Glomerular endothelial cell (primary cell): Measurements from ENCODE around the gene MGAT5B. TPM values are rescaled to one million over a fixed set of nuclear protein-coding genes. Genes with fewer than 3 reads are reported as not detected.
"Not testable (repeated sequence)": the region's sequence is repeated elsewhere in the genome, so short reads cannot be mapped to it uniquely, and the experiment has no call there.

ENCODE experiments used
- DNase-seq: peaks from one replicate; pipeline ENCODE4 v3.0.0-alpha.2; 2011; ENCODE audit warnings: low read depth, low spot score; ENCODE audit errors: extremely low read depth
- total RNA-seq: library from RNA; depleted of rRNA; stranded (reverse); fragments of >200 nt; gene quantifications from 2 replicates; pipeline ENCODE4 v1.2.3, GENCODE V29; 2015

Gene MGAT5B
- total RNA-seq, 1 donor from 2014 or later, result 10.0 TPM

DNA sequence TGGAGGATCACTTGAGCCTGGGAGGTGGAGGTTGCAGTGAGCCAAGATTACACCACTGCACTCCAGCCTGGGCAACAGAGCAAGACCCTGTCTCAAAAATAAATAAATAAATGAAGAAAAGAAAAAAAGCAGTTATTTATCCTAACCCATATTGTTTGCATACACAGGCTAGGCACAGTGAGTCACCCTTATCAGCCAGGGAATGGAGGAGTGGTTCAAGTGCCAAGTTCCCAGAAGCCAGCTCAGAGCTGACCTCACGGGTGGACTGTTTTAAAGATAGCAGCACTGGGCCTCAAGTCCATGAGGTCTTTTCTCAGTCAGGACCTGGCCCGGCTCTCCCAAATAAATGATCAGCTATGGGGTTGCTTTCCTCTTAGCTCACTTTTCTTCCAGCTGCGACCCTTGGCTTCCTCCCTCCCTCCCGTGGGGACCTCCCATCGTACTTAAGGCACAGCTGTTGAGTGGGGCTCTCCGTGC lies 22.6 kb upstream of the MGAT5B start:
- no peak for DNase-seq

DNA sequence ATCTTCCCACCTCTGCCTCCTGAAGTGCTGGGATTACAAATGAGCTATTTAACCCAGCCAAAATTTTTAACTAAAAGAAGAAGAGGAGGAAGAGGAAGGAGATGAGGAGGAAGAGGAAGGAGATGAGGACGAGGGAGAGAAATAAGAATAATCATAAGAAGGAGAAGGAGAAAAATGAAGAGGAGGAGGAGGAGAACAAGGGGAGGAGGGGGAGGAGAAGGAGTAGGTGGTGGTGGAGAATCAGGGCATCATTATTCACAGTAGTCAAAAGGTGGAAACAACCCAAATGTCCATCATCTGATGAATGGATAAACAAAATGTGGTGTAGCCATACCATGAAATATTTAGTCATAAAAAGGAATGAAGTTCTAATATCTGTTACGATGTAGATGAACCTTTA lies 21.2 kb upstream of the MGAT5B start:
- no peak for DNase-seq

DNA sequence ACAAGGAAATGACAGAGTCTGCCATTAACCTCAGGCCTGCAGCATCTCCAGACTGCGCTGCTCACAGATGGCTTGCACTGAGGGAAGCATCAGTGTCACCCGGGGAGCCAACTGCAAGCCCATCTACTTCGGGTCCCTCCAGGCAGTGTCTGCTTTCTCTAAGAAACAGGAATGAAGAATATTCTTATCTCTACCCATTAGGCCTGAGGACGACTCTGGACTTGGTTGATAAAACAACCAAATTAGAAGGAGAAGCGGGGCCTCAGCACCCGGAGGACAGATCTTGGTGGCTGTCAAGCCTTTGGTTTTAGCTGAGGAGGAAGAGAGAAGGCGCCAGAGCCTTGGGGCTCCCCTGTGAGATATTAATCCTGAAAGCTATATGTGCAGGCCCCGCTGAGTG lies 19.5 kb upstream of the MGAT5B start:
- no peak for DNase-seq

DNA sequence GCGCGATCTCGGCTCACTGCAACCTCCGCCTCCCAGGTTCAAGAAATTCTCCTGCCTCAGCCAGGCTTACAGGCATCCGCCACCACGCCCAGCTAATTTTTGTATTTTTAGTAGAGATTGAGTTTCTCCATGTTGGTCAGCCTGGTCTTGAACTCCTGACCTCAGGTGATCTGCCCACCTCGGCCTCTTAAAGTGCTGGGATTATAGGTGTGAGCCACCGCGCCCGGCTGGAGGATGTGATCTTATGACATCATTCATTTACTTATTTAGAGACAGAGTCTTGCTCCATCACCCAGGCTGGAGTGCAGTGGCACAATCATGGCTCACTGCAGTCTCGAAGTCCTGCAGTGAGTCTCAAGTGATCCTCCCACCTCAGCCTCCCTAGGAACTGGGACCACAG lies 19.0 kb upstream of the MGAT5B start:
- DNase-seq, result not testable (repeated sequence)

DNA sequence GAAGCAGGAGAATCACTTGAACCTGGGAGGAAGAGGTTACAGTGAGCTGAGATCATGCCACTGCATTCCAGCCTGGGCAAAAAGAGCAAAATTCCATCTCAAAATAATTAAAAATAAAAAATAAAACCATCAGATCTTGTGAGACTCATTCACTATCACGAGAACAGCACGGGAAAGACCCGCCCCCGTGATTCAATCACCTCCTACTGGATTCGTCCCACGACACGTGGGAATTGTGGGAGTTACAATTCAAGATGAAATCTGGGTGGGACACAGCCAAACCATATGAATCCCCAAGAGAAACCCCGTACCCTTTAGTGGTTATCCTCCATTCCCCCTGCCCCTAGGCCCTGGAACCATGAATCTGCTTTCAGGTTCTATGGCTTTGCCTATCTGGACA lies 15.4 kb upstream of the MGAT5B start:
- DNase-seq, result no peak

DNA sequence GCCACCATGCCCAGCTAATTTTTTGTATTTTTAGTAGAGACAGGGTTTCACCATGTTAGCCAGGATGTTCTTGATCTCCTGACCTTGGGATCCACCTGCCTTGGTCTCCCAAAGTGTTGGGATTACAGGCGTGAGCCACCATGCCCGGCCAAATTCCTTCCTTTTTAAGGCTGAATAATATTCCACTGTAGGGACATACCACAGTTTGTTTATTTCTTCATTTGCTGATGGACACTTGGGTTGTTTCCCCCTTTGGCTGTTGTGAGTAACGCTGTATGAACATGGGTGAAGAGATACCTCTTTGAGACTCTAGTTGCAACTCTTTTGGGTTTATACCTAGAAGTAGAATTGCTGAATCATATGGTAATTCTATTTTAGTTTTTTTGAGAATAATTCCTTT lies 13.1 kb upstream of the MGAT5B start:
- no peak for DNase-seq

DNA sequence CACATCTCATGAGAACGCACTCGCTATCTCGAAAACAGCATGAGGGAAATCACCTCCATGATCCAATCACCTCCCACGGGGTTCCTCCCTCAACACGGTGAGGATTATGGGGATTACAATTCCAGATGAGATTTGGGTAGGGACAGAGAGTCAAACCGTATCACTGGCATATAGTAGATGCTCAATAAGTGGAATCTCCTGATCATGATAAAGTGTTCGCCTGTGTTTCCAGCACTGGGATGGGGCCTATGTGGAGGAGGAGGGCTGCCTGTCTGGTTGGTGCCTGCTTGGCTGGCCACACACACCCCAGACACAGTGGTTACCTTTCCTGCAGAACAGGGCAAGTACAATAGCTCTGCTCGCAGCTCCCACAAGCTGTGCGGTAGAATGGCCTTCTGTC lies 6.1 kb upstream of the MGAT5B start:
- no peak for DNase-seq

DNA sequence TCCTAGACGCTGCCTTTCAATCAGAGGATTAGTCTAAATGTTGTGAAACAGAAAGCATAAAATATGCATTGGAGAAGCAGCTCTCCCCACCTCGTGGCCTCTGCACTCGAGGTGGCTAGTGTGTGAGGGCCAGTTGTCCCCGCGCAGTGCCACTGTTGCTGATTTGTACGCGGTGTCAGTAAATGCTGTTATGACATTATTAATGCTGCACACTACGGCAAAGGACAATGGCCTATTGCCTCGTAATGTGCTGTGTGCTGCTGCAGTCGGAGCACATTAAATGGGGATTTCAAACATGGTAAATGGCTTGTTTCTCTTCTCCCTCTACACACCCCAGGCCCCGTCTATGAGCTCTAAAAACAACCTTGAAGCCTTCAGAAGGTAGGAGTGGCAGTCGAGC lies 5.7 kb upstream of the MGAT5B start:
- no peak for DNase-seq

DNA sequence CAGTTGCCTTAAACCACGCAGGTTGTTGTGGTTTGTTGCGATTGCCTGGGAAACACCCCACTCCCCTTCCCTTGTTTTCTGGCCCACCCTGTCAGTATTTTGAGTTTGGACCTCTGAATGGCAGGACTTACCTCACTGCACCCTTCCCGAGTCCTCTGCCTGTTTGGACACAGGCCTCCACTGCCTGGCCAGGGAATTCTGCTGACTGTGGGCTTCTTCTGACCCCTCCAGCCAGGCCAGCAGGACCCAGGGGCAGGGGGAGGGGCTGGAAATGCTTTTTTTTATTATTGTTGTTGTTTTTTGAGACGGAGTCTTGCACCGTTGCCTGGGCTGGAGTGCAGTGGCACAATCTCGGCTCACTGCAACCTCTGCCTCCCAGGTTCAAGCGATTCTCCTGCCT lies 4.2 kb upstream of the MGAT5B start:
- DNase-seq, result no peak

DNA sequence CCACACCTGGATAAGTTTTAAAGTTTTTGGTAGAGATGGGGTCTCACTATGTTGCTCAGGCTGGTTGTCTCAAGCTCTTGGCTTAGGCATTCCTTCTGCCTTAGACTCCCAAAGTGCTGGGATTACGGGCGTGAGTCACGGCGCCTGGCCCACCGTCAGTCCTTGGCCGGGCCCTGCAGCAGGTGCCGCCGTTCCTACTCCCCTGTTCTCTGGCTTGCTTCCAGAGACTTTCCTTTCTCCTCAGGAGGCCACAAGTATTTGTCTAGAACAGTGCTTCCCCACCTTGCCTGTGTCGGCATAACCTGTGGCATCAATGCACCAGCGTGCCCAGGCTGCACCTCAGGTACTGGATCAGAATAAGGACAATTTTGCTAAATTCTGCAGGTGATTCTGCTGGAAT lies 3.0 kb upstream of the MGAT5B start:
- no peak for DNase-seq

DNA sequence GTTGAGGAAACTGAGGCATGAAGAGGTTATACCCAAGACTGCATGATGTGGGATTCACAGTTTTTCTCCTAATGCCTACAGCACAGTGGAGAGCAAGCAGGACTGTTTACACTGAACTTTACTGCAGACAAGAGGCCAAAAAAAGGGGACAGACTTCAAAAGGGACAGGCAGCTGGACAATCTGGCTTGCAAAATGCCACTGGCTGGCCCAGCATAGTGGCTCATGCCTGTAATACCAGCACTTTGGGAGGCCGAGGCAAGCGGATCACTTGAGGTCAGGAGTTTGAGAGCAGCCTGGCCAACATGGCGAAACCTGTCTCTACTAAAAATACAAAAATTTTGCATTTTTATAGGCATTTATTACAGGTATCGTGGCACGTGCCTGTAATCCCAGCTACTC lies 2.0 kb upstream of the MGAT5B start:
- DNase-seq, result no peak

DNA sequence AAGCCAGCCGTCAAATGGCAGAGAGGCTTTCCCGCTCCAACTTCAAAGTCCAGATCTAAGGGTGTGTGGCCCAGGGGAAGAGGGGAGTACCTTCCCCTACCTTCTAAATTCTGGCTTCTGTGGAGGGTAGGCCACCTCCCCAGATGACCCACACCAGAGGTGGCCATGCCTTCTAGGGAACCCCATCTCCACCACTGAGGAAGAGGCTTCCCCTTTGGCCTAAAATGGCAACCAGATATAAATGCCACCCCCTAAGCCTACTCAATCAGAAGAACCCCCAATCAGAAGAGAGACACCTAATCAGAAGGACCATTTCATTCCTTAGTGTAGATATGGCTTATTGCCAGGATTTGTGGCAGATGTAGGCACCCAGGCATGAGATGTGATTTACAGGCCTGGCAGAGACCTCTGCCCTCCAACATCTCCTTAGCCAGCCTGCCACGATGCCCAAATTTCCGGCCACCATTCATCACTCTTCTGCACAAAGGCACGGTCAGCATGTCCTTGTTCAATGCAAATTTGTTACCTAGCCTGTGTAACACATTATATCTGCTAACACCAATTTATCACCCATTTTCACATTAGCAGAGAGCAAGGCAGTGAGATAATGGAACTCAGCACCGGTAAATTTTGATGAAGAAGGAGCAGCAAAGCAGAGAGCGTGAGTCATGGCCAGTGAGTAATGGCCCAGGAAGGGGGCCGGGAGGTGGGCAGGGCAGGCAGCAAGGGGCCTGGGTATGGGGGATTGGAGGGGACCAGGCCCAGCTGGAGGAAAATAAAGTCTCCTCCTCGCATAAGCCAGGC lies 1.2 kb upstream of the MGAT5B start:
- DNase-seq, result no peak

DNA sequence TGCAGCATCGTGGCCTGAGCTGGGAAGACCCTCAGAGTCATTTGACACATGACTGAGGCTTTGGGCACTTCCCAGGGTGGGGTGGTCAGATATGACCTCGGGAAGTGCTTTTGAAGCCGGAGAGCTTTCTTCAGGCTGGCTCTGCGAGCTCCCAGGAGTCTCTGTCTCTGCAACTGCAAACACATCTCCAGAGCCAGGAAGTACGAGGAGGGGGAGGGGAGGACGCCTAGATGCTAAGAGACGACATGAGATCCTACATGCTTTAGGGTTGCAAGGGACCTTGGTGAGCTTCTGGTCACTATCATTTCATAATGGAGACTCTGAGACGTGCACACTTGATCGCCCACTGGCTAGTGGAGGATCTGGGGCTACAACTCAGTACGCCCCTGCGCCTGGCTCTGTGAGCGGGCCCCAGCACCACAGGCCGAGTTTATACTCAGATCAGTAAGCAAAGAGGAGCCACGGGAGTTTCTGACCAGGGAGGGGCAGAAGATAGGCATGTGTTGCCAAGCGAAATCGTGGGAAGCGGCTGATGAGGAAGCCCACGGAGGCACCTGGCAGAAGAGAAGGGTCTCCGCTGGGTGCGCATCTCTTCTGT lies 527 bp upstream of the MGAT5B start:
- no peak for DNase-seq

DNA sequence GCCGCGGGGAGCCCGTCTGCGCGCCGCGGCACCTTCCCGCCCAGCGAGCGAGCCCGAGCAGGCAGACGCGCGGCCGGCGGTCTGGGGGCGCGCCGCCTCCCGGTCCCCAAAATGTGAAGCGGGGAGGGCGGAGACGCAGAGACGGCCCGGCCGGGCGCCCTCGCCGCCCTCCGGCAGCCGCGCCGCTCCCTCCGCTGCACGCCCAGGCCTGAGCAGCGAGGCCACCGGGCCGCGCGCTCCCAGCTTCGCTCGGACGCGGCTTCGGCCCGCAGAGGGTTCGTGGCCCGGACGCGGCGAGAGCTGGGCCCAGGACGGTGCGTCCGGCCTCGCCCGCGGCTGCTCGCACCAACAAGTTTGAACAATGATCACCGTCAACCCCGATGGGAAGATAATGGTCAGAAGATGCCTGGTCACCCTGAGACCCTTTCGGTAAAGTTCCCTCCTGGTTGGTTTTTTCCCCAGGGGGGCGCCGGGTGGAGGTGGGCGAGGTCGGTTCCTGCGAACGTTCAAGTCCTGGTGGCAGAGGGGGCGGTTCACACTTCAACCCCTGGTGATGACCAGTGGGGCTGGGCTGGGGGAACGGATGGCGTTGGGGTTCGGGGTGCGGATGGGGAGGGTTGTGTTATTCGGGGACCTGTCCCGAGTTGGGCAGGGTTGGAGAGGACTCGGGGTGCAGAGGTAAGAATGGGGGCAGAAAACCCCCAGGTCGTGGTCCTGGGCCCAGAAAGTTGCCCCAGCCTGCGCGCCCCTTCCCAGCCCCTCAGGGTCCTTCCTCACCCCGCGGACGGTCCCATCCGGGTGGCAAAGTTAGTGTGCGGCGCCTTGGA lies 678 bp downstream of the MGAT5B start:
- no peak for DNase-seq

DNA sequence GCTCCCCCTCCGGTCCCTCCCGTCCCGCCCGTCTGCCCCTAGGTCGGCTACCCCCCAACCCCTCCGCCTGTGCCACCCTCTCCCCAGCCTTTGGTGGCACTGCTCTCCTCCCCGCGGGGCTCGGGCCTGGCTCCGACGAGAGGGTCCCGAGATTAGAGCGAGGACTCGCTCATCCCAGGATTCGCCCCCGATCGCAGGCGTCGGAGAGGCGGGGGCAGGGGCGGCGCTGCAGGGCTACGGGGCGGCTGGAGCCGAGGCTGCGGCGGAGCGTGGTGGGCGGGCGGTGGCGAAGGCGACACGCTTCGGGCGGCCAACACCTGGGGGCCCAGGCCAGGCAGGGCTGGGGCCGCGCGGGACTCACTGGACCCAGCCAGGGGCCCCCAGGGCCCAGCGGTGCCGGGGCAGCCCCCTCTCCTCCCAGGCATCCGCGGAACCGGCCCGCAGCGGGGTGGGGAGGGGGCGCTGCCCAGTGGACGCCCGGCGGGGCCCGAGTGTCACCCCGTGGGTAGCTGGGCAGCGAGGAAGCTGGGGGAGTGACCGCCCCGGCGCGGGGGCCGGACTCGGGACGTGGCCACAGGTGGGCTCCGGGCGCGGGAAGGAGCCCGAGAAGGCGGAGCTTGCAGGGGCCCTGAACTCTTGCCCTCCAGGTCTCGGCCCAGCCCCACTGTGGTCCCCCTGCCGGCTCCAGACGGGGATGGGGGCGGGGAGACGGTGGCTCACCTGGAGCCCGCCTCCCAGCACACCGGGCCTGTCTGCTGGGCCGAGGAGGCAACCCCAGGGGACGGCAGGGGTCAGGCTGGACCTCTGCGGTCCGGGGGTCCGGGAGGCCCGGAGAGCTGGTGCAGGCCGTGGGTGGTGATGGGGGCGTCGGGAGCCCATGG lies 1.5 kb downstream of the MGAT5B start:
- no peak for DNase-seq

DNA sequence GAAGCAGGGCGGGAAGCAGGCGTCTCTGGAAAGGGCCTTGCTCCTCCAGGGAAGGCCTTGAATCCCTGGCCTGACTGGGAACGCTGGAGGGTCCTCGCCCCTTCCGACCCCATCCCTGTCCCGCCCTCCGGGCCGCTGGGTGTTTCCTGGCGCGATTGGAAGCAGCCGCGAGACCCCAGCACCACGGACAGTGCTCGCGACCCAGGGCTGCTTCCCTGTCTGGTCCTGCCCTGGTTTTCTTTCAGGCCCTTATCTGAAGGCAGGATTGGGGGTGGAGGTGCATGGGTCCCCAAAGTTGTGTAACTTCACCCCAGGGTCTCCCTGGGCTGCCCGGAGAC lies 2.1 kb downstream of the MGAT5B start:
- no peak for DNase-seq

DNA sequence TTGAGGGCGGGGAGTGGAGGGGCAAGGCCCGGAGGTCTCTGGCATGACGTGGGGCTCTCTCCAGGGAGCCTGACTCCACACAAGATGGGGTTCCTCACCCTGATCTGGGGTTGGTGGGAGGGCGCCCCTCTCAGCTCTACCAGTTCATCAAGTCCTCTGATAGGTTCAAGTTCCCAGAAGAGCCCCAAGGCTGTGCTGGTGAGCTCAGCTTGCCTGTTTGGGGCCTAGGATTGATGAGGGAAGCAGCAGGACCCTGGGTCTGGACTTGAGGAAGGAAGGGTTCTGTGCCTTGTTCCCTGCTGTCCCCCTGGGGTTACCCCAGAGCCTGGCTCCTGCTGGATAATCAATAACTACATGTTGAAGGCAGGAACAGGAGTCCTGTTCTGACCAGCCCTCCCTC lies 3.5 kb downstream of the MGAT5B start:
- no peak for DNase-seq

DNA sequence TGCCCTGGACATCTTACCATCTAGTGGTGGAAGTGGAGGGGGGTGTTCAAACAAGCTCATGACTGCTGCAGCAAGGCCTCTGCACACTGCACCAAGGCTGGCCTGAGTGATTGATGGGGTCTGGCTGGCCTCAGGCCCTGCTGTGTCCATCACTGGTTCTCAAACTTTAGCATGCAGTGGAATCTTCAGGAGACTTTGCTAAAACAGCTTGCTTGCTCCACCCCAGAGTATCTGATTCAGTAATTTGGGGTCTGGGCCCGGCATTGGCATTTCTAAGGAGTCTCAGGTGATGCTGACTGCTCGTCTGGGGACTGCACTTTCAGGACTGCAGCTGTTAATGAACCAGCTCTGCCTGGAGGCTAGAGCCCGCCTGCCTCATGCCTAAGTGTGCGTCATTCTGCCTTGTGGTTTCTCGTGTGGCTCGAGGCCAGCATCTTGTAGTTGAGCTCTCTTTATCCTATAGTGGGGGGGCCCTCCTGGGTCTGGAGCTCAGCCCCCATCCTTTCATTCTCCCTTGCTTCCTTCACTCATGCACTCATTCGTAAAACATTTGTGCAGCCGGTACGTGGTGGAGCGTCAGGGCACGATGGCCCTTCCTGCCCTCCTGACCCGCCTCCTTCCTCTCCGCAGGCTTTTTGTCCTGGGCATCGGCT lies 4.1 kb downstream of the MGAT5B start:
- peak; percentile 7 for DNase-seq

DNA sequence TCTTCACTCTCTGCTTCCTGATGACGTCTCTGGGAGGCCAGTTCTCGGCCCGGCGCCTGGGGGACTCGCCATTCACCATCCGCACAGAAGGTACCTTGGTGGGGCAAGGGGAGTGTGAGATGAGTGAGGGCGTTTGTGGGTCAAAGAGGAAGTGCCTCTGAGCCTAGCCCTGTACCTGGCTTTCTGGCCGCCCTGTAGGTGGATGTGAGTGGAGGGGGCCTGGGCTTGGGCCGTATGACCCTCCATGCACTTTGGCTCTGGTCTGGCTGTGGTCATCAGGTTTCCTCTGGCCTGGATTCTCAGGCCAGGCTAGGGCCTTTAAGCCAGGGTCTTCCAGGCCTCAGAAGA lies 4.6 kb downstream of the MGAT5B start:
- no peak for DNase-seq

DNA sequence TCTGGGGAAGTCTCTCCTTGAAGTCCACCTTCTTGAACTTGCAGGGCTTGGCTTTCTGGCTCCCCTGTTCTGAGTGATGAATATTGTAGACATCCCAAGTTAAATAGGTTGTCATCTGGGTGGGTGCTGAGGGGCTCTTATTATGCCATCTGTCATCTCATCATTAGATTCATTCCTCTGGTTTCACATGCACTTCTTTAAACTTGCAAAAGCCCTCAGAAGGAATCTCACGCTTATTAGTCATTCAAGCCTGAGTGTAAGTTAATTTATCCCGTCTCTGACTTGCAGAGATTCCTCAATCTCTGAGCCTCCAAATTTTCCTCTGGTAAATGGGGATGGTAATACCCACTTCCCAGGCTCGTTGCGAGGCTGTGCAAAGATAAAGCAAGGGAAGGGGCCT lies 5.7 kb downstream of the MGAT5B start:
- DNase-seq, result no peak
